Dendritic cell treated with granulocyte-macrophage colony-stimulating factor and Interleukin-4, amounts not matched to agents 40 ng/mL and 50 ng/mL, for 4 days (primary cell): ENCODE measurements around the gene SLC16A10.
"Not testable (repeated sequence)": the region's sequence is repeated elsewhere in the genome, so short reads cannot be mapped to it uniquely, and the experiment has no call there.

Experiments used
- H3K27ac Mint-ChIP-seq: one replicate; pipeline ENCODE4 v1.8.0; 2022; ENCODE audit warnings: mild to moderate bottlenecking, mixed read lengths
- H3K27me3 Mint-ChIP-seq: one replicate; pipeline ENCODE4 v1.8.0; 2022; ENCODE audit warnings: mild to moderate bottlenecking, mixed read lengths
- H3K36me3 Mint-ChIP-seq: one replicate; pipeline ENCODE4 v1.8.0; 2022; ENCODE audit warnings: low read depth, mixed read lengths
- H3K4me1 Mint-ChIP-seq: one replicate; pipeline ENCODE4 v1.8.0; 2022; ENCODE audit warnings: low read depth, mixed read lengths
- H3K4me3 Mint-ChIP-seq: one replicate; pipeline ENCODE4 v1.8.0; 2022; ENCODE audit warnings: mild to moderate bottlenecking, moderate library complexity, mixed read lengths
- H3K9me3 Mint-ChIP-seq: one replicate; pipeline ENCODE4 v1.8.0; 2022; ENCODE audit warnings: mixed read lengths
- intact Hi-C: fragments of 100-400 bp; cut with micrococcal nuclease; formaldehyde crosslinking; loops from one replicate; pipeline ENCODE4 v1.15.0; 2022

Gene SLC16A10

DNA sequence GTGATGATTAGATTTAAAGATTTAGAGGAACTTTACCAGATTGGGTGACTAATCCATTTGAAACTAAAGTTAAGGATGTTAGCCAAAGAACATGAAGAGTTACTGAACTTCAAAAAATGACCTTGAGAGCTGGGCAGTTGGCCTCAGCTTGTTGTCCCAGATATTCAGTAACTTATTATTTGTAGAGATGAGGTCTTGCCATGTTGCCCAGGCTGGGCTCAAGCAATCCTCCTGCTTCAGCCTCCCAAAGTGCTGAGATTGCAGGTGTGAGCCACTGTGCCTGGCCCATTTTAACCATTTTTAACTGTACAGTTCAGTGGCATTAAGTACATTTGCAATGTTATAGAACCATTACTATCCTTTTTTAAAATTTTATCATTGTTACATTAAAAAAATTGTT lies 161.5 kb downstream of the SLC16A10 start:
- H3K4me1 Mint-ChIP-seq: no peaks in the 10 kb centered on the region
- H3K27me3 Mint-ChIP-seq: no peaks in the 10 kb centered on the region
- H3K9me3 Mint-ChIP-seq: no peaks in the 10 kb centered on the region
- intact Hi-C loops: no loop called here
- no peak overlapping the region for H3K4me3 Mint-ChIP-seq
- H3K36me3 Mint-ChIP-seq: no peaks in the 10 kb centered on the region
- H3K27ac Mint-ChIP-seq: no peak overlapping the region

DNA sequence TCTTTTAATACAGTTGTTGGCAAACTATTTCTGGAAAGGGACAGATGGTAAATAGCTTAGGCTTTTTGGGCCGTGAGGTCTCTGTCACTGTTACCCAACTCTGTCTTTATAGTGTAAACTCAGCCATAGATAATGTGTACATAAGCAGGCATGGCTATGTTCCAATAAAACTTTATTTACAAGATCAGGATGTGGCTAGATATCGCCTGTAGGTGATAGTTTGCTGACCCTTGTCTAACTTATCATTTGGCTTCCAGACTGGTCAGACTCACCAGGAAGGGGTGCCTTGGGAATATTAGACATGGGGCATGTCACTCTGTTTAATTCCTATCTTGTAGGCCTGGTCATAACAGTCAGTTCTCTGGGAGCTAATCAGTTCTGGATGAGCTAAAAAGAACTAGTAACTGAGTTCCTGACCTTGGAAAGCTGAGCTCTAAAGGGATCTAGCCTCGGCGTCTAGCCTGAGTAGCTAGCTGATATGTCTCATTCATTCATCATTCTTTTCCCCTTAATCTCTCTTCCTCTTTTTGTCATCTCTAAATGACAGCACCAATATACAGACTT lies 163.6 kb downstream of the SLC16A10 start:
- Mint-ChIP-seq H3K4me3 (no peak overlapping the region), H3K27me3 (peaks cover 6% of the 10 kb centered on the region), H3K36me3 (no peaks in the 10 kb centered on the region), H3K9me3 (no peaks in the 10 kb centered on the region), H3K4me1 (no peaks in the 10 kb centered on the region), H3K27ac (no peak overlapping the region)
- intact Hi-C loops: loop anchor here (5.0 to 10.0 kb wide), 2 partner anchors 401 to 794 kb away; no protein-coding TSS in a partner anchor

DNA sequence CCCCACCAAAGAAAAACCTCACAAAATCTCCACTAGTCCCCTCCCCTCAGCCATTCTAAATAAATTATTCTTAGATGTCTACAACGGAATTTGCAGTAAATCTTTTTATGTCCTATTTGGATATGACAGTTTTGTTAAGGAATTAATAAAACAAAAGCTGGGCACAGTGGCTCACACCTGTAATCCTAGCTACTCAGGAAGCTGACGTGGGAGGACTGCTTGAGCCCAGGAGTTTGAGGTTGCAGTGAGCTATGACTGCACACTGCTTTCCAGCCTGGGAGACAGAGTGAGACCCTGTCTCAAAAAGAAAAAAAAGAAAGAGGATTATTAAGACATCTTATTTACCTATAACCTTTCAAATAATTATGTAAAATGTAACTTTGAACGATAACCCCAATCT lies 165.4 kb downstream of the SLC16A10 start:
- Mint-ChIP-seq H3K4me3 (no peak overlapping the region), H3K36me3 (no peaks in the 10 kb centered on the region), H3K27ac (no peak overlapping the region), H3K9me3 (no peaks in the 10 kb centered on the region), H3K27me3 (peaks cover 6% of the 10 kb centered on the region), H3K4me1 (no peaks in the 10 kb centered on the region)
- intact Hi-C loops: loop anchor here (5.0 to 10.0 kb wide), 2 partner anchors 400 to 792 kb away; no protein-coding TSS in a partner anchor

DNA sequence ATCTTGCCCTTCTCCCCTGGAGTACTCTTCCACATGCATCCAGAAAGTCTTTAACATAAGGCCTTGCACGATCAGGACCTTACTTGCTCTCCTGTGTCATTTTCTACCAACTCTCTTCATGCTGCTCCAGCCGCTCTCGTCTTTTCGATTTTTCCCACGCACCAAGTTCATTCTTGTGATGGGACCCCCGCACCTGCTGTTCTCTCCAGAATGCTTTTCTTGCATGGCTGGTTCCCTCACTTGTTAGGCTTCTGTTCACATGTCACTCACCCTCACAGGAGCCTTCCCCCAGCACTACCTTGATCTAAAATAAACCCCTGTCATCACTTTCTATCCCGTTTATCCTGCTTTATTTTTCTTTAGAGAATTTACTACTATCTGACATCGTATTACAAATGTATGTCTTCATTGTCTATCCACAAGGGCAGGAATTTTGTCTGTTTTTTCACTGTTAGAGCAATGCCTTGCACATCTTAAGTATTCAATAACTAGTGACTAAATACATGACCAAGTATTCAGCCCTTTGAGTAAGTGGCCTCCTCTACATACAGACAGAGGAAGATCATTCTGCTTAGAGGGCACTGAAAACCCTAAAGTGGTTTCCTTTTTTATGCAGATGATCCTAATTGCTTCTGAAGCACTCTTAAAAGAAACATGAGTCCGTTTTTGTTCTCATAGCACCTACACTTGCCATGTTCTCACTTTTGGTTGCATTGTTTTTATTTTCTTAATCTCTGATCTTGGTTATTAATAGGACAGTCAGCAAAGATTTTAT lies 166.9 kb downstream of the SLC16A10 start:
- intact Hi-C loops: loop anchor here (5.0 to 10.0 kb wide), 2 partner anchors 398 to 791 kb away; no protein-coding TSS in a partner anchor
- Mint-ChIP-seq H3K4me1 (peaks cover 10% of the 10 kb centered on the region), H3K9me3 (no peaks in the 10 kb centered on the region), H3K27ac (no peak overlapping the region), H3K27me3 (peaks cover 6% of the 10 kb centered on the region), H3K36me3 (no peaks in the 10 kb centered on the region), H3K4me3 (no peak overlapping the region)

DNA sequence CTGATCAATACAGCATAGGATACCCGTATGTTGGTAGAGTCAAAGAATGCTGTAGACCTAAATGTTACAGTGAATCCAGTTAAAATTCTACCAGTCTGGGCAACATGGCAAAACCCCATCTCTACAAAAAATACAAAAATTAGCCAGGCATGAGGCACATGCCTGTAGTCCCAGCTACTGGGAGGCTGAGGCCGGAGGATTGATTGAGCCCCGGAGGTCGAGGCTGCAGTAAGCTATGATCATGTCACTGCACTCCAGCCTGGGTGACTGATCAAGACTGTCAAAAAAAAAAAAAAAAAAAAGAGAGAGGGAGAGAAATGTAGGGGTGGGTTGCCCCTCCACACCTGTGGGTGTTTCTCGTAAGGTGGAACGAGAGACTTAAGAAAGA lies 167.5 kb downstream of the SLC16A10 start:
- Mint-ChIP-seq H3K4me1 (peaks cover 10% of the 10 kb centered on the region), H3K36me3 (no peaks in the 10 kb centered on the region), H3K27me3 (peaks cover 6% of the 10 kb centered on the region), H3K27ac (no peak overlapping the region), H3K9me3 (no peaks in the 10 kb centered on the region), H3K4me3 (no peak overlapping the region)
- intact Hi-C loops: loop anchor here (5.0 to 10.0 kb wide), 2 partner anchors 398 to 790 kb away; no protein-coding TSS in a partner anchor

DNA sequence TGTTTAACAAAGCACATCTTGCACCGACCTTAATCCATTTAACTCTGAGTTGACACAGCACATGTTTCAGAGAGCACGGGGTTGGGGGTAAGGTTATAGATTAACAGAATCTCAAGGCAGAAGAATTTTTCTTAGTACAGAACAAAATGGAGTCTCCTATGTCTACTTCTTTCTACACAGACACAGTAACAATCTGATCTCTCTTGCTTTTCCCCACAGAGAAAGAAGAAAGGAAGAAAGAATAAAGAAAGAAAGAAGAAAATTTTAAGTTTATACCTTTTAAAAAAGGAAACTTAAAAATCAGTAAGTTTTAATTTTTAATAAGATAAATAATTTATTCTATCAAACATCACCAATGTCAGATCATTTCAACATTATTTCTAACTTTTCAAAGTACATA lies 168.5 kb downstream of the SLC16A10 start:
- H3K4me1 Mint-ChIP-seq: peaks cover 20% of the 10 kb centered on the region
- H3K36me3 Mint-ChIP-seq, H3K4me3 Mint-ChIP-seq, H3K9me3 Mint-ChIP-seq, H3K27ac Mint-ChIP-seq, H3K27me3 Mint-ChIP-seq: not testable (repeated sequence)
- intact Hi-C loops: loop anchor here (10.0 kb wide), 1 partner anchor 789 kb away; no protein-coding TSS in a partner anchor

DNA sequence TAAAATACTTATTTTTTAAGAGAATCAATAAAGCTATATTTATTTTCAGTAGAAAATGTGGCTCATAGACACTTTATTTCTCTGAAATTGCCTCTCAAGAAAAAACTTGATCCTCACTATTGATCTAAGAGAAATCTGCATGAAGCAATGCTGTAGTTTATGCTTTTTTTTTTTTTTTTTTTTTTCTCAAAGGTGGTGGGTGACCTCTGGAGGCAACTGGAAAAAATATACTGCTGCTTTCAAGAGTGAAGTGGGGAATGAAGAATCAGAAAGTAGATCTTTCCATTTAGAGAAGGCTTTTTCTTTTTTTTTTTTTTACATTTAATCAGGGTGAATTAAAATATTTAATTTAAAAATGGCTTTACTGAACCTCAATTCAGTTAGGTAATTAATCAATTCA lies 169.3 kb downstream of the SLC16A10 start:
- intact Hi-C loops: loop anchor here (10.0 kb wide), 1 partner anchor 788 kb away; no protein-coding TSS in a partner anchor
- Mint-ChIP-seq H3K27me3 (peaks cover 6% of the 10 kb centered on the region), H3K27ac (no peak overlapping the region), H3K4me3 (no peak overlapping the region), H3K36me3 (no peaks in the 10 kb centered on the region), H3K9me3 (no peaks in the 10 kb centered on the region), H3K4me1 (peaks cover 25% of the 10 kb centered on the region)

DNA sequence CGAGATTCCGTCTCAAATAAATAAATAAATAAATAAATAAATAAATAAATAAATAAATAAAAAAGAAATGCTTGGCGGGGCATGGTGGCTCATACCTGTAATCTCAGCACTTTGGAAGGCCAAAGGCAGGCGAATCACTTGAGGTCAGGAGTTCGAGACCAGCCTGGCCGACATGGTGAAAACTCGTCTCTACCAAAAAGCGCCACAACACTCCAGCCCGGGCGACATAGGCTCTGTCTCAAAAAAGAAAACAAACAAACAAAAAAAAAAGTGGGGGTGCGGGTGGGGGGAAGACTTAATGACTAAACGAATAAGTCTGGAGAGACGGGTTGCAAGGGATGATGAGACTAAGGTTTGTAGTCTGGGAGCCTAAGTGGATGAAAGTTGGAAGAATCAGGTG lies 170.7 kb downstream of the SLC16A10 start:
- peaks cover 4% of the 10 kb centered on the region for H3K36me3 Mint-ChIP-seq
- H3K9me3 Mint-ChIP-seq: no peaks in the 10 kb centered on the region
- intact Hi-C loops: loop anchor here (2.0 to 10.0 kb wide), 3 partner anchors 319 to 787 kb away; no protein-coding TSS in a partner anchor
- peaks cover 25% of the 10 kb centered on the region for H3K4me1 Mint-ChIP-seq
- no peak overlapping the region for H3K4me3 Mint-ChIP-seq
- no peak overlapping the region for H3K27ac Mint-ChIP-seq
- peaks cover 6% of the 10 kb centered on the region for H3K27me3 Mint-ChIP-seq

DNA sequence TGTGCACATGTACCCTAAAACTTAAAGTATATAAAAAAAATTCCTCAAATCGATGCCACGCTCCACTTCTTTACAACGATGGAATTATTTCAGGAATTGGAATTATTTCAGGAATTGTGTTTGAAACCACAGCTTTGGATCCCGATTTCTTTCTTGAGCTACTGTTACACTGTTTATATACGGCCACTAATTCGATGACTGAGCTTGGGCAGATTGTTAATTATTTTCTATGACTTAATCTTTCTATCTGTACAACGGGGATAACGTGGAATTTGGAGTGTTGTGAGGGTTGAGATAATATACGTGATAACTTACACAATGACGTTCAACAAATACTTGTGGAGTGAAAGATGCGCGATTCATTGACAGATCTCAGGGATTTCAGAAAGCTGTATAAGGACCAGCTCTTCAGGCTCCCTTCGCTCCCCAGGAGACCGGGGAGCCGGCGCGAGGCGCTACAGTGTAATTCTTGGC lies 171.3 kb downstream of the SLC16A10 start:
- Mint-ChIP-seq H3K27me3 (peaks cover 6% of the 10 kb centered on the region), H3K4me3 (peak overlapping the region; percentile 79), H3K4me1 (peaks cover 25% of the 10 kb centered on the region), H3K9me3 (no peaks in the 10 kb centered on the region), H3K27ac (peak overlapping the region; percentile 89), H3K36me3 (peaks cover 8% of the 10 kb centered on the region)
- intact Hi-C loops: loop anchor here (1.0 to 10.0 kb wide), 4 partner anchors 225 to 786 kb away; partner anchors contain the start of gene REV3L

DNA sequence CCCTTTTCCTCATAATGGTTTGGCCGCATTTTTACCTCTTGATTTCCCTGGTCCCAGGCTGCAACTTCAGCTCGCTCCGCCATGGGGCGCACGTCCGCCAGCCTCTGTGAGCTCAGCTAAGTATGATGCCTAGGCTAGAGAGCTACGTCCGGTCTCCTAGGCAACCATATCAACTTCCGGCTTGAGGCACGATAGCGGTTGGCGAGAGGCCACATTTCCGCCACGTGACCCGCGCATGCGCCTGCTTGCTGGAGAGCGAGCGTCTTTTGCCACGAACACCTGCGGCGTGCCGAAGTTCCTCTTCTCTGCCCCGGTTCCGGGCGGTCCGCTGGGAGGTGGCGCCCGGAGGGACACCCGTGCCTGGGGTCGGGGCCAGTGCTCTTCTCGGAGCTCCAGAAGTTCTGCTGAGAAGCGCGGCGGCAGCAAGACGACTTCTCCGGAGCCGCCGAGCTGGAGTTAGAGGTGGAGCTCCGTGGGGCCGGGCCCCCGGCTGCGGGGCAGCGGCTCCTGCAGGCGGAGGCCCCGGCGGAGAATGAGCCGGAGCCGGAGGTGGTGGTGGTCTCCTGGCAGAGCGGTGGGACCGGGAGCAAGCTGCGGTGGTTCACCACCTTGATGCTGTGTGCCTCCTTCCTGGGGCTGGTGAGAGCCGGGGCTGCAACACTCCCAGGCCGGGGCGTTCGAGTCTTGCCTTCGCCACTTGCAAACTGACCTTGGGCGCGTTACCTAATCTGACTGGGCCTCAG lies 172.0 kb downstream of the SLC16A10 start:
- peak overlapping the region; percentile 79 for H3K4me3 Mint-ChIP-seq
- H3K27me3 Mint-ChIP-seq: peaks cover 4% of the 10 kb centered on the region
- peaks cover 25% of the 10 kb centered on the region for H3K4me1 Mint-ChIP-seq
- H3K9me3 Mint-ChIP-seq: no peaks in the 10 kb centered on the region
- intact Hi-C loops: loop anchor here (1.0 to 10.0 kb wide), 4 partner anchors 224 to 786 kb away; partner anchors contain the start of gene REV3L
- peaks cover 14% of the 10 kb centered on the region for H3K36me3 Mint-ChIP-seq
- peak overlapping the region; percentile 89 for H3K27ac Mint-ChIP-seq

DNA sequence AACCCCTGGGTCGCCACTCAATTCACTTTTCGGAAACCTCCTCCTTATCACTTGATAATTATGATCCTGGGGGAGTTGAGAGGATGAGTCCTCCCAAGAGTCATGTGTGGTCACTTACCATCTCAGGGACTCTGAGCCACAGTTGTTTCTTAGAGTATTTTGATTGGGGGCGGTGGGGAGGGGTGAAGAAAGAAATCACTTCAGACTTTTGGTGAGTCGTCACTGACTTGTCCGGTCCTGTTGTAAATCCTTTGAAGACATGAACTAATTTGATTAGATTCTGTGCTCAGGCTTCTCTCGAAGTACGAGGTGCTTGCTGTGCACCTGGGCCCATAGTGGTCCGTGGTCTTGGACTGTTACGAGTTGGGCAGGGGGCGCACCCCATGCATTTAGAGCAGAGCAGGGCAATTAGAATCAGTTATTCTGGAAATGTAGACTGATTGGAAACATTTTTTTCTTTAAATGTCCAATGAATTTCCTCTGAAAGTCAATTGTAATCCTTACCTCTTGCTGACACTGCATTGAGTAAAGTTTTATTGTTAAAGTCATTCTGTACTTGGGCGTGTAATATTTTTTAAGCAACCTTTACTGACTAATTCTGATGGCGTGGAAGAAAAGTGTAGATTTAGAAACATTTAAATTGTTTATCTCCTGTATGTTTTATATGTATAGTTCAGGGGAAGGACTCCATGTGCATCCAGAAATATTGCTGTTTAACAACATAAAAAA lies 173.4 kb downstream of the SLC16A10 start:
- intact Hi-C loops: no loop called here
- peaks cover 24% of the 10 kb centered on the region for H3K36me3 Mint-ChIP-seq
- H3K4me1 Mint-ChIP-seq: peaks cover 25% of the 10 kb centered on the region
- no peaks in the 10 kb centered on the region for H3K27me3 Mint-ChIP-seq
- H3K27ac Mint-ChIP-seq: peak overlapping the region; percentile 89
- H3K9me3 Mint-ChIP-seq: no peaks in the 10 kb centered on the region
- no peak overlapping the region for H3K4me3 Mint-ChIP-seq

DNA sequence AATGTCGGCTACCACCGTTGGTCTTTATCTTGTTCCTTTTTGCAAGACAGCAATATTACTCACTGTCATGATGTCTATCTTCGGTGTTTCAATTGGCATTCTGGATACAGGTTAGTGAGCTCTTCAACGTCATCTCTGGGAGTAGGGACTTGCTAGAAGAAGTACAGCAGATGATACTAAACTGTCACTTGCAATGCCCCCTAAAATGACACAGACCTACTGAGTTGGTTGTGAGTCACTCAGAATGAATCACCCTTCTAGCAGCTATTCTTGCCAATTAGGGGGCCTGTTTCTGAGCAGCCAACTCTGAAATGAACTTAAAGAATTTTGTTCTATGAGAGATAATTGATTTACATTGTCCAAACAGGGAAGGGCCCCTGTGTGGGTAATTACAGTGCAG lies 176.5 kb downstream of the SLC16A10 start:
- Mint-ChIP-seq H3K4me3 (no peak overlapping the region), H3K27me3 (no peaks in the 10 kb centered on the region), H3K4me1 (peaks cover 32% of the 10 kb centered on the region), H3K27ac (no peak overlapping the region), H3K36me3 (peaks cover 48% of the 10 kb centered on the region), H3K9me3 (no peaks in the 10 kb centered on the region)
- intact Hi-C loops: no loop called here

DNA sequence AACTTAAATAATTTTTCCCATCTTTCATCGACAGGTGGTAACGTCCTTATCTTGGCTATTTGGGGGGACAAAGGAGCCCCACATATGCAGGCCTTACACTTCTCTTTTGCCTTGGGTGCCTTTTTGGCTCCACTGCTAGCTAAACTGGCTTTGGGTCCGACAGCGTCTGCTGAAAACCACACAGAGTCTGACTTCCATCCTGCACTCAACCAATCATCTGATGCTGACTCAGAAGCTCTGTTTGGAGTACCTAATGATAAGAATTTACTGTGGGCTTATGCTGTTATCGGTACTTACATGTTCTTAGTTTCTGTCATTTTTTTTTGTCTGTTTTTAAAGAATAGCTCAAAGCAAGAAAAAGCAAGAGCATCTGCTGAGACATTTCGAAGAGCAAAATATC lies 178.5 kb downstream of the SLC16A10 start:
- Mint-ChIP-seq H3K4me3 (no peak overlapping the region), H3K4me1 (peaks cover 20% of the 10 kb centered on the region), H3K36me3 (peaks cover 67% of the 10 kb centered on the region), H3K9me3 (no peaks in the 10 kb centered on the region), H3K27me3 (no peaks in the 10 kb centered on the region), H3K27ac (no peak overlapping the region)
- intact Hi-C loops: no loop called here
